ENCODE results near the gene PDCD2. TPM values are rescaled to one million over a fixed set of nuclear protein-coding genes. Genes with fewer than 3 reads are reported as not detected.

Gene PDCD2
- total and polyA plus RNA-seq, 9 of the 15 experiments (the other 6 are each of a cell fraction or from before 2014, with no cell fraction given) = 67.3 to 430 (median 318) TPM

DNA sequence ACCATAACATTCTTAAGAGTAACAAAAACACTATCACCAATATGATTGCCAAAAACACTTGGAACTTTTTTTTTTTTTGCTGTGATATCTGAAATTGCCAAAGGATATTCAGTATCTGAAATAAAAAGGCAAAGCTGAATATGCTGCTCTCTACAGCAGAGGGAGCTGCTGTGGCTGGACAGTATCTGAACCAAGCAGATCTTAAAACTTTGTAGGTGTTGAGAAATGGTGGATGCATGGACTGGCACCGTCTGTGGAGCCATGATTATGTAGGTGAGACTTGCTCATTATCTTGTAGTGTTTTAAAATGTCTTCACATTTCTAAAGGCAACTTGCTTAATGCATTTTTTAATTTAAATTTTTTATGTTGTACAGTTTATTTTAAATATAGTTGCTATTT lies 9.2 kb downstream of the PDCD2 start (continued):
- TF ChIP-seq, protein P1, sequence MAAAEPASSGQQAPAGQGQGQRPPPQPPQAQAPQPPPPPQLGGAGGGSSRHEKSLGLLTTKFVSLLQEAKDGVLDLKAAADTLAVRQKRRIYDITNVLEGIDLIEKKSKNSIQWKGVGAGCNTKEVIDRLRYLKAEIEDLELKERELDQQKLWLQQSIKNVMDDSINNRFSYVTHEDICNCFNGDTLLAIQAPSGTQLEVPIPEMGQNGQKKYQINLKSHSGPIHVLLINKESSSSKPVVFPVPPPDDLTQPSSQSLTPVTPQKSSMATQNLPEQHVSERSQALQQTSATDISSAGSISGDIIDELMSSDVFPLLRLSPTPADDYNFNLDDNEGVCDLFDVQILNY (CRISPR knock-in tag; IDR thresholded peaks at IDR 0.05) = no peak
- no peak for TF ChIP-seq YBX1 (IDR thresholded peaks at IDR 0.05)
- TF ChIP-seq, protein P2, sequence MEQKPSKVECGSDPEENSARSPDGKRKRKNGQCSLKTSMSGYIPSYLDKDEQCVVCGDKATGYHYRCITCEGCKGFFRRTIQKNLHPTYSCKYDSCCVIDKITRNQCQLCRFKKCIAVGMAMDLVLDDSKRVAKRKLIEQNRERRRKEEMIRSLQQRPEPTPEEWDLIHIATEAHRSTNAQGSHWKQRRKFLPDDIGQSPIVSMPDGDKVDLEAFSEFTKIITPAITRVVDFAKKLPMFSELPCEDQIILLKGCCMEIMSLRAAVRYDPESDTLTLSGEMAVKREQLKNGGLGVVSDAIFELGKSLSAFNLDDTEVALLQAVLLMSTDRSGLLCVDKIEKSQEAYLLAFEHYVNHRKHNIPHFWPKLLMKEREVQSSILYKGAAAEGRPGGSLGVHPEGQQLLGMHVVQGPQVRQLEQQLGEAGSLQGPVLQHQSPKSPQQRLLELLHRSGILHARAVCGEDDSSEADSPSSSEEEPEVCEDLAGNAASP (IDR thresholded peaks at IDR 0.05) = no peak
- no peak for TF ChIP-seq ZNF24 (IDR thresholded peaks at IDR 0.05)
- TF ChIP-seq TFAM (CRISPR knock-in tag; conservative IDR thresholded peaks at IDR 0.05) = no peak
- TF ChIP-seq EP300 (IDR thresholded peaks at IDR 0.05; ENCODE audit: low read length) = no peak
- TF ChIP-seq ZNF140 (CRISPR knock-in tag; IDR thresholded peaks at IDR 0.05) = no peak
- TF ChIP-seq ZNF431 (CRISPR knock-in tag; IDR thresholded peaks at IDR 0.05) = no peak
- TF ChIP-seq, protein P3, sequence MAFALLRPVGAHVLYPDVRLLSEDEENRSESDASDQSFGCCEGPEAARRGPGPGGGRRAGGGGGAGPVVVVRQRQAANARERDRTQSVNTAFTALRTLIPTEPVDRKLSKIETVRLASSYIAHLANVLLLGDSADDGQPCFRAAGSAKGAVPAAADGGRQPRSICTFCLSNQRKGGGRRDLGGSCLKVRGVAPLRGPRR (CRISPR knock-in tag; IDR thresholded peaks at IDR 0.05) = no peak
- TF ChIP-seq, protein P4, sequence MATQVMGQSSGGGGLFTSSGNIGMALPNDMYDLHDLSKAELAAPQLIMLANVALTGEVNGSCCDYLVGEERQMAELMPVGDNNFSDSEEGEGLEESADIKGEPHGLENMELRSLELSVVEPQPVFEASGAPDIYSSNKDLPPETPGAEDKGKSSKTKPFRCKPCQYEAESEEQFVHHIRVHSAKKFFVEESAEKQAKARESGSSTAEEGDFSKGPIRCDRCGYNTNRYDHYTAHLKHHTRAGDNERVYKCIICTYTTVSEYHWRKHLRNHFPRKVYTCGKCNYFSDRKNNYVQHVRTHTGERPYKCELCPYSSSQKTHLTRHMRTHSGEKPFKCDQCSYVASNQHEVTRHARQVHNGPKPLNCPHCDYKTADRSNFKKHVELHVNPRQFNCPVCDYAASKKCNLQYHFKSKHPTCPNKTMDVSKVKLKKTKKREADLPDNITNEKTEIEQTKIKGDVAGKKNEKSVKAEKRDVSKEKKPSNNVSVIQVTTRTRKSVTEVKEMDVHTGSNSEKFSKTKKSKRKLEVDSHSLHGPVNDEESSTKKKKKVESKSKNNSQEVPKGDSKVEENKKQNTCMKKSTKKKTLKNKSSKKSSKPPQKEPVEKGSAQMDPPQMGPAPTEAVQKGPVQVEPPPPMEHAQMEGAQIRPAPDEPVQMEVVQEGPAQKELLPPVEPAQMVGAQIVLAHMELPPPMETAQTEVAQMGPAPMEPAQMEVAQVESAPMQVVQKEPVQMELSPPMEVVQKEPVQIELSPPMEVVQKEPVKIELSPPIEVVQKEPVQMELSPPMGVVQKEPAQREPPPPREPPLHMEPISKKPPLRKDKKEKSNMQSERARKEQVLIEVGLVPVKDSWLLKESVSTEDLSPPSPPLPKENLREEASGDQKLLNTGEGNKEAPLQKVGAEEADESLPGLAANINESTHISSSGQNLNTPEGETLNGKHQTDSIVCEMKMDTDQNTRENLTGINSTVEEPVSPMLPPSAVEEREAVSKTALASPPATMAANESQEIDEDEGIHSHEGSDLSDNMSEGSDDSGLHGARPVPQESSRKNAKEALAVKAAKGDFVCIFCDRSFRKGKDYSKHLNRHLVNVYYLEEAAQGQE (IDR thresholded peaks at IDR 0.05; ENCODE audit: borderline replicate concordance) = peak; percentile 68; the same call in 1 of the 2 replicates
- TF ChIP-seq, protein P4 (CRISPR knock-in tag; IDR thresholded peaks at IDR 0.05; ENCODE audit: low read depth) = no peak
- TF ChIP-seq NCOA4 (IDR thresholded peaks at IDR 0.05; ENCODE audit: partially characterized antibody) = no peak
- TF ChIP-seq ZC3H4 (CRISPR knock-in tag; IDR thresholded peaks at IDR 0.05; ENCODE audit: borderline replicate concordance) = no peak
- TF ChIP-seq RAD21 (CRISPR knock-in tag; conservative IDR thresholded peaks at IDR 0.05 in 1 of 2, IDR thresholded peaks at IDR 0.05 in 1 of 2) = peak; percentile 56 to 73
- TF ChIP-seq ZNF717 (CRISPR knock-in tag; IDR thresholded peaks at IDR 0.05) = no peak
- TF ChIP-seq SMC3 (conservative IDR thresholded peaks at IDR 0.05; ENCODE audit: insufficient read depth, low read depth, low read length) = peak; percentile 70

Measured in K562 (cell line).